ENCODE measurements around the gene GIT2. TPM values are rescaled to one million over a fixed set of nuclear protein-coding genes. Genes with fewer than 3 reads are reported as not detected.

The GIT2 gene
- total and polyA plus RNA-seq, 4 donors = 9.3 to 78.0 (median 39.6) TPM

DNA sequence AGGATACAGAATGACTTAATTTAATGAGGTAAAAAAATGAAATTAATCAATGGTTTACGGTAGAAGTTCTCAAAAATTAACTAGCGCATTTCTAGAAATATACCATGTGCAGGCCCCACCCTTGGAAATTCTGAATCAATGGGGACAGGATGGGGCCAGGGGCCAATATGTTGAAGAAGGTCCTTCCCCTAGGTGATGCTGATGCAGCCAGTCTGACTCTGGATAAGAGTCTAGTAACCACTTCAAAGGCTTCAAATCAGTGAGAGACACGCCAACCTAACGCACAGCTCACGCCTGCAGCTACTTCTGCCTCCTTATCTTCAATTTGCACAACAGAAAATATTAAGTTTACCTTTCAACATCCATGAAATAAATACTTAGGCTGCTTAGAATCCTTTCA is 14.9 kb downstream of the GIT2 start:
- intact Hi-C loops (cut with DNase I) = no loop called here
- H3K27ac ChIP-seq (ENCODE audit: low read depth in 1 of 2, low read length in 2 of 2) = no peak overlapping the region
- ATAC-seq (ENCODE audit: low FRiP score) (no peak), DNase-seq (no peak)
- H3K9me3 ChIP-seq (ENCODE audit: control insufficient read depth, low read length) = no peaks in the 10 kb centered on the region
- H3K4me1 ChIP-seq (ENCODE audit: control insufficient read depth in 1 of 2, insufficient read depth in 2 of 2, low read length in 2 of 2) = no peaks in the 10 kb centered on the region
- peaks cover 9 to 15% of the 10 kb centered on the region in 2 donors for H3K36me3 ChIP-seq (ENCODE audit: control insufficient read depth in 1 of 2, insufficient read depth in 2 of 2, low read length in 1 of 2)
- H3K4me3 ChIP-seq (ENCODE audit: low read length in 2 of 2) = no peak overlapping the region
- H3K27me3 ChIP-seq (ENCODE audit: control insufficient read depth in 1 of 2, insufficient read depth in 2 of 2, low read length in 1 of 2) = no peaks in the 10 kb centered on the region
- 97% methylated on average over 5 of the region's 5 CpGs for WGBS, 2 donors

DNA sequence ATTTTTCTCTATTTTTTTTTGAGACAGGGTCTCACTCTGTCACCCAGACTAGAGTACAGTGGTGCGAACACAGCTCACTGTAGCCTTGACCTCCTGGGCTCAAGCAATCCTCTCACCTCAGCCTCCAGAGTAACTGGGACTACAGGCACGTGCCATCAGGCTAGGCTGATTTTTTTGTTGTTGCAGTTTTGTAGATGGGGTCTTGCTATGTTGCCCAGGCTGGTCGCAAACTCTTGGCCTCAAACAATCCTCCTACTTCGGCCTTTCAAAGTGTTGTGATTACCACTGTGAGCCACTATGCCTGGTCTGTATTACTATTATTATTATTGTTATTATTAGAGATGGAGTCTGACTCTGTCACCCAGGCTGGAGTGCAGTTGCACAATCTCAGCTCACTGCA is 23.3 kb downstream of the GIT2 start:
- Histone ChIP-seq H3K4me1 (ENCODE audit: control insufficient read depth in 1 of 2, insufficient read depth in 2 of 2, low read length in 2 of 2) (no peaks in the 10 kb centered on the region), H3K36me3 (ENCODE audit: control insufficient read depth in 1 of 2, insufficient read depth in 2 of 2, low read length in 1 of 2) (peaks cover 0 to 8% of the 10 kb centered on the region in 2 donors), H3K9me3 (ENCODE audit: control insufficient read depth, low read length) (no peaks in the 10 kb centered on the region), H3K27me3 (ENCODE audit: control insufficient read depth in 1 of 2, insufficient read depth in 2 of 2, low read length in 1 of 2) (no peaks in the 10 kb centered on the region), H3K27ac (ENCODE audit: low read depth in 1 of 2, low read length in 2 of 2) (no peak overlapping the region), H3K4me3 (ENCODE audit: low read length in 2 of 2) (no peak overlapping the region)
- no peak for ATAC-seq (ENCODE audit: low FRiP score)
- DNase-seq = no peak
- intact Hi-C loops (cut with DNase I) = no loop called here
- WGBS, 2 donors = 94 to 97% methylated on average over 4 of the region's 4 CpGs

DNA sequence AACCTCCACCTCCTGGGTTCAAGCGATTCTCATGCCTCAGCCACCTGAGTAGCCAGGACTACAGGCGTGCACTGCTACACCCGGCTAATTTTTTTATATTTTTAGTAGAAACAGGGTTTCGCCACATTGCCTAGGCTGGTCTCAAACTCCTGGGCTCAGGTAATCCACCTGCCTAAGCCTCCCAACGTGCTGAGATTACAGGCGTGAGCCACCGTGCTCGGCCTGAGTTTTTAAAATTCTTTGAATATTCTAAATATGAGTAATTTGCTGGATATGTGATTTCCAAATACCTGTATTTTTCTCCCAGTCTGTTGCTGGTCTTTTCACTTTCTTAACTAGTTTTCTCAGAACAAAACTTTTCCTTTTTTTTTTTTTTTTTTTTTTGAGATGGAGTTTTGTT is 27.4 kb downstream of the GIT2 start:
- Histone ChIP-seq H3K4me3 (ENCODE audit: low read length in 2 of 2) (no peak overlapping the region), H3K27me3 (ENCODE audit: control insufficient read depth in 1 of 2, insufficient read depth in 2 of 2, low read length in 1 of 2) (no peaks in the 10 kb centered on the region), H3K27ac (ENCODE audit: low read depth in 1 of 2, low read length in 2 of 2) (no peak overlapping the region), H3K4me1 (ENCODE audit: control insufficient read depth in 1 of 2, insufficient read depth in 2 of 2, low read length in 2 of 2) (no peaks in the 10 kb centered on the region), H3K9me3 (ENCODE audit: control insufficient read depth, low read length) (no peaks in the 10 kb centered on the region), H3K36me3 (ENCODE audit: control insufficient read depth in 1 of 2, insufficient read depth in 2 of 2, low read length in 1 of 2) (peaks cover 3 to 10% of the 10 kb centered on the region in 2 donors)
- DNase-seq = no peak
- no peak for ATAC-seq (ENCODE audit: low FRiP score)
- WGBS, 2 donors = 86 to 91% methylated on average over 8 of the region's 8 CpGs
- intact Hi-C loops (cut with DNase I) = no loop called here

DNA sequence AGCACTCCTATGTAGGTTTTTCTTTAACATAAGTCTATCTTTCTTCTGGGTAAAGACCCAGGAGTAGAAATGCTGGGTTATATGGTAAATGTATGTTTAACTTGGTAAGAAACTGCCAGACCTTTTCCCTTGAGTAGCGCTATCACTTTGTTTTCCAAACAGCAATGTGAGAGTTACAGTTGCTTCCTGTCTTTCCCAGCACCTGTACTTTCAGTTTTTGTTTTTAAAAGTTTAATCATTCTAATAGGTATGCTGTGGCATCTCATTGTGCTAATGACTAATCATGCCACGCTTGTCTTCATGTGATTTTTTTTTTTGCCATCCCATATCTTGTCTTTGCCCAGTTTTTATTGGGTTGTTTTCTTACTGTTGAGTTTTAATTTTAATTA is 28.1 kb downstream of the GIT2 start:
- H3K27ac ChIP-seq (ENCODE audit: low read depth in 1 of 2, low read length in 2 of 2) = no peak overlapping the region
- H3K4me3 ChIP-seq (ENCODE audit: low read length in 2 of 2) = no peak overlapping the region
- H3K36me3 ChIP-seq (ENCODE audit: control insufficient read depth in 1 of 2, insufficient read depth in 2 of 2, low read length in 1 of 2) = peaks cover 3 to 10% of the 10 kb centered on the region in 2 donors
- H3K4me1 ChIP-seq (ENCODE audit: control insufficient read depth in 1 of 2, insufficient read depth in 2 of 2, low read length in 2 of 2) = no peaks in the 10 kb centered on the region
- intact Hi-C loops (cut with DNase I) = no loop called here
- WGBS, 2 donors = 94 to 97% methylated on average over 2 of the region's 2 CpGs
- H3K27me3 ChIP-seq (ENCODE audit: control insufficient read depth in 1 of 2, insufficient read depth in 2 of 2, low read length in 1 of 2) = no peaks in the 10 kb centered on the region
- ATAC-seq (ENCODE audit: low FRiP score) (no peak), DNase-seq (no peak)
- no peaks in the 10 kb centered on the region for H3K9me3 ChIP-seq (ENCODE audit: control insufficient read depth, low read length)

DNA sequence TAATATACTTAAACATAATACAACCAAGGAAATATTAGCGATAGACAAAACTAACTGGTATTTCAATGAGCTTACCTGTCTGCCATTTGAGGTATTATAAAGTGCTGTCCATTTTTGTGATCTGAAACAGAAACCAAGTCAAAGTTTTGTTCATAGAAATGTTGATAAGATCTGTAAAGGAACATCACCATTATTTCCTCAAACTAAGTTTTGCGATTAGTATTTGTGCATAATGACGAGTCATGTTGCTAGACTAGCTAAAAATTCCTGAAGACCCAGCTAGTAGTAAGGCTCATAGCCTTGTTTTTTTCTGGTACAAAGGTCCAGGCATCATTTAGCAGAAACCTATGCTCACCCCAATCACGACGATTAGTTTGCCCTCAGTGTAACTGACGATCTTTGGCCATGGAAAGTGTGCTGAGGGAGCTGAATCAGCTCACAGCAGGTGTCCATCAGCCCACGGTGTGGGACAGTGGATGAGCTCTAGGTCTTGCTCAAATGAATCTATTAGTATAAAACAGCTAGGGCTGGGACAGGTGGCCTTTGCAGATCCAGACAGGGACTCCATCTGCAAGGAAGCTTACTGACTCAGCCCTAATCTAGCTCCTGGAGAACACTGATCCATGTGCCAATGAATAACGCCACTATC is 28.7 kb downstream of the GIT2 start:
- DNase-seq (no peak), ATAC-seq (ENCODE audit: low FRiP score) (no peak)
- peaks cover 3 to 10% of the 10 kb centered on the region in 2 donors for H3K36me3 ChIP-seq (ENCODE audit: control insufficient read depth in 1 of 2, insufficient read depth in 2 of 2, low read length in 1 of 2)
- no peaks in the 10 kb centered on the region for H3K9me3 ChIP-seq (ENCODE audit: control insufficient read depth, low read length)
- intact Hi-C loops (cut with DNase I) = no loop called here
- no peak overlapping the region for H3K27ac ChIP-seq (ENCODE audit: low read depth in 1 of 2, low read length in 2 of 2)
- WGBS, 2 donors = 81 to 82% methylated on average over 8 of the region's 8 CpGs
- no peak overlapping the region for H3K4me3 ChIP-seq (ENCODE audit: low read length in 2 of 2)
- no peaks in the 10 kb centered on the region for H3K27me3 ChIP-seq (ENCODE audit: control insufficient read depth in 1 of 2, insufficient read depth in 2 of 2, low read length in 1 of 2)
- H3K4me1 ChIP-seq (ENCODE audit: control insufficient read depth in 1 of 2, insufficient read depth in 2 of 2, low read length in 2 of 2) = no peaks in the 10 kb centered on the region

DNA sequence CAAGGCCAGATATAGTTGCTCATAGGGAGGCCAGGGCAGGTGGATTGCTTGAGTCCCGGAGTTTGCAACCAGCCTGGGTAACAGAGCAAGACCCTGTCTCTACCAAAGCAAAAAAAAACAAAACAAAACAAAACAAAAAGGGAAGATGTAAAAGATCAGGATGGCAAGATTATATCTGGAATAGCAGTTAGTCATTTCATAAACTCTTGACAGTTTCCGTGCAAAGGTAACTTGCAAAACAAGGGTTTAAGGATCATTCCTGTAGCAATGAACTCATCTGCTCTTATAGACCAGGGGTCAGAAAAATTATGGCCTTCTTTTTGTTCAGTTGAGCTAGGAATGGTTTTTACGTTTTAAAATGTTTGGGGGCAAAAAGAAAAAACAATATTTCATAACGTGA is 29.6 kb downstream of the GIT2 start:
- Histone ChIP-seq H3K36me3 (ENCODE audit: control insufficient read depth in 1 of 2, insufficient read depth in 2 of 2, low read length in 1 of 2) (peaks cover 3 to 14% of the 10 kb centered on the region in 2 donors), H3K4me3 (ENCODE audit: low read length in 2 of 2) (no peak overlapping the region)

DNA sequence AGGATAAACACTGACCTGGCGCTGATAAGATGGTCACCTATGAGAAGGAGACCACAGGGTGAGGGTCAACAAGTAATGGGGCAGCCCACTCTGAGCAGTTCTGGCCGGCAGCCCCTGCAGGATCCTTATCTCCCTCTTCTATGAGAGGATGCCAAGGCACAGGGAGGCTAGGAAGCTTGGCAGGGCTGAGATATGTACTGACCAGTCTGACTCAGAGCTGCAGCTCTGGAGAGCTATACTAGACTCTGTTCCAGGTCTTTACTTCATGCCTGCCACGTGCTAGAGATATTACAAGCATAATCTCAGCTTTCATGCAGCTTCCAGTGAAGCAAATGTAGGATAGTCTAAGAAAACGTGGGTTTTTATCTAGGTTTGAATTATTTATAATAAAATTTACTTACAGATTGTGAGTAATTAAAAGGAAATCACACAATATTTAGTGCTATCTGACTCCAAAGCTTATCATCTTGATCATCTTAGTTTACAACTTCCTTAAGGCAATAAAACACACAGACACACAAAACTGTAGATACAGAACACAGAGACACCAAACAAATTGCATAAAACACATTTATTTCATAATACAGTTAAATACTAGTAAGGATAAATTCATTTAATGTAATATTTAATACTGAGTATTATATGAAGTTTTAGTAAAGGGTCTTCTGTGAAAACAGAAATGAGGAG is 32.3 kb downstream of the GIT2 start:
- Histone ChIP-seq H3K36me3 (ENCODE audit: control insufficient read depth in 1 of 2, insufficient read depth in 2 of 2, low read length in 1 of 2) (peaks cover 6 to 17% of the 10 kb centered on the region in 2 donors), H3K4me1 (ENCODE audit: control insufficient read depth in 1 of 2, insufficient read depth in 2 of 2, low read length in 2 of 2) (no peaks in the 10 kb centered on the region), H3K27ac (ENCODE audit: low read depth in 1 of 2, low read length in 2 of 2) (peak overlapping the region in 1 of 2 donors; percentile 54), H3K4me3 (ENCODE audit: low read length in 2 of 2) (no peak overlapping the region), H3K27me3 (ENCODE audit: control insufficient read depth in 1 of 2, insufficient read depth in 2 of 2, low read length in 1 of 2) (no peaks in the 10 kb centered on the region), H3K9me3 (ENCODE audit: control insufficient read depth, low read length) (no peaks in the 10 kb centered on the region)
- peak in 1 of 2 donors; percentile 60 for DNase-seq
- 23 to 29% methylated on average over 4 of the region's 4 CpGs for WGBS, 2 donors
- peak; percentile 83 for ATAC-seq (ENCODE audit: low FRiP score)
- intact Hi-C loops (cut with DNase I) = no loop called here

More for the DNA sequence above, 29.6 kb downstream of the GIT2 start:
- Histone ChIP-seq H3K27me3 (ENCODE audit: control insufficient read depth in 1 of 2, insufficient read depth in 2 of 2, low read length in 1 of 2) (no peaks in the 10 kb centered on the region), H3K27ac (ENCODE audit: low read depth in 1 of 2, low read length in 2 of 2) (no peak overlapping the region), H3K4me1 (ENCODE audit: control insufficient read depth in 1 of 2, insufficient read depth in 2 of 2, low read length in 2 of 2) (no peaks in the 10 kb centered on the region), H3K9me3 (ENCODE audit: control insufficient read depth, low read length) (no peaks in the 10 kb centered on the region)
- DNase-seq = no peak
- 90 to 91% methylated on average over 4 of the region's 4 CpGs for WGBS, 2 donors
- no peak for ATAC-seq (ENCODE audit: low FRiP score)
- intact Hi-C loops (cut with DNase I) = no loop called here

DNA sequence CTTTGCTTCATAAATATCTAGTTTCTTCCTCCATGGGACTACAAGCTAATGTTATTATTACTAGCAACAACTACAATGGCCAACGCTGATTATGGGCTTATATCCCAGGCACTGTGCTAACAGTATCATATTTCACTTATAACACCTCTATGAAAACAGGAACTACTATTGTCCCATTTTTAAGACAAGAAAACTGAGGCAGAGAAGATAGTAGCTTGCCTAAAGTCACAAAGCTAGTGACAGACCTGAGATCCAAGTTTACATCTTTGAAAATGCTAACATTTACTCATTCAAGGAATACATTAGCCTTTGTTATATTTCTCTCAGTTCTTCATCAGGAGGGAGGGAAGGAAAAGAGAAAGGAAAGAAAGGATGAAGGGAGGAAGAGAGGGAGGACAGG is 32.8 kb downstream of the GIT2 start:
- Histone ChIP-seq H3K27ac (ENCODE audit: low read depth in 1 of 2, low read length in 2 of 2) (no peak overlapping the region), H3K4me3 (ENCODE audit: low read length in 2 of 2) (no peak overlapping the region), H3K27me3 (ENCODE audit: control insufficient read depth in 1 of 2, insufficient read depth in 2 of 2, low read length in 1 of 2) (no peaks in the 10 kb centered on the region), H3K4me1 (ENCODE audit: control insufficient read depth in 1 of 2, insufficient read depth in 2 of 2, low read length in 2 of 2) (no peaks in the 10 kb centered on the region), H3K36me3 (ENCODE audit: control insufficient read depth in 1 of 2, insufficient read depth in 2 of 2, low read length in 1 of 2) (peaks cover 6 to 17% of the 10 kb centered on the region in 2 donors), H3K9me3 (ENCODE audit: control insufficient read depth, low read length) (no peaks in the 10 kb centered on the region)
- no peak for DNase-seq
- intact Hi-C loops (cut with DNase I) = no loop called here
- ATAC-seq (ENCODE audit: low FRiP score) = no peak
- 76 to 97% methylated on average over 1 of the region's 1 CpG for WGBS, 2 donors

DNA sequence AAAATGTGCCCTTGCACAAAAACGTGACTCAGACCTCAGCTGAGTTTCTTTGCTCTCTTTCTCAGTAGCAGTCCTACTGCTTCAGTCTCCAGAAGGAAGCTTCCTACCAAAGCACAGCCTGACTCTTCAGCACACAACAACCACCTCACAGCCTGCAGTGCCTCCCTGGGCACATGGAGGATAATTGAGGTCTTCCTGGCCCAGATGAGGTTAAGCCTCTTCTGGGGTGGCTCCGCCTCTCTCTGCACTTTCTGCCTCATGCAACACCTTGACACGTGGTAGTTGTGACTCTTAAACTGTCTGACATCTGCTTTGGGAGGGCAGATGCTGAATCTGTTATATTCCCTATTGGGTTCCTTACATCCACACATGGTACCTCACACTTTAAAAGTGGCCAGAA is 33.8 kb downstream of the GIT2 start:
- Histone ChIP-seq H3K36me3 (ENCODE audit: control insufficient read depth in 1 of 2, insufficient read depth in 2 of 2, low read length in 1 of 2) (peaks cover 6 to 17% of the 10 kb centered on the region in 2 donors), H3K27me3 (ENCODE audit: control insufficient read depth in 1 of 2, insufficient read depth in 2 of 2, low read length in 1 of 2) (no peaks in the 10 kb centered on the region), H3K4me3 (ENCODE audit: low read length in 2 of 2) (no peak overlapping the region), H3K27ac (ENCODE audit: low read depth in 1 of 2, low read length in 2 of 2) (no peak overlapping the region), H3K4me1 (ENCODE audit: control insufficient read depth in 1 of 2, insufficient read depth in 2 of 2, low read length in 2 of 2) (no peaks in the 10 kb centered on the region), H3K9me3 (ENCODE audit: control insufficient read depth, low read length) (no peaks in the 10 kb centered on the region)
- no peak for DNase-seq
- 66 to 67% methylated on average over 3 of the region's 3 CpGs for WGBS, 2 donors
- intact Hi-C loops (cut with DNase I) = no loop called here
- ATAC-seq (ENCODE audit: low FRiP score) = no peak

Measured in aorta (tissue), 5 donors.